ENCODE measurements around the gene SCG5.

Gene SCG5

DNA sequence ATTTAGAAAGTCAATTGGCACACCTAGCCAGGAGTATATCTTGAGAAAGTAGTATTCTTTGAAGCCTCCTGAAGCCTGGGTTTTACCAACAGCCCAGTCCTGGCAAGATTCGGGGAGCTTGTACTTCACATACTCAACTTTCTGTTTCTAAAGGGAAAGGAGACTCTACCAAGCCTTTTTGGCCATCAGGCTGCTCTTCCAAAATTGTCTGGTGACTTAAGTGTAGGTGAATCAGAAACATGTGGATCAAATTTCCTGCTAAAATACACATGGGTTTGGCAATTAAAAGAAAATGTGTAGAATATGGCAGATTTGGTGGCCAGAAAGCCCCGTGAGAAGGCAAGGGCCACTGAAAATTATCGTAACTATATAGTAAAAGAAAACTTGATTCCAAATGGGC lies 60.4 kb downstream of the SCG5 start:
- TF ChIP-seq CTCF (conservative IDR thresholded peaks at IDR 0.05) = no peak
- 0 out of 2 replicates have a peak overlapping the region, but pooled peaks have one; percentile 58 for H3K27ac ChIP-seq

DNA sequence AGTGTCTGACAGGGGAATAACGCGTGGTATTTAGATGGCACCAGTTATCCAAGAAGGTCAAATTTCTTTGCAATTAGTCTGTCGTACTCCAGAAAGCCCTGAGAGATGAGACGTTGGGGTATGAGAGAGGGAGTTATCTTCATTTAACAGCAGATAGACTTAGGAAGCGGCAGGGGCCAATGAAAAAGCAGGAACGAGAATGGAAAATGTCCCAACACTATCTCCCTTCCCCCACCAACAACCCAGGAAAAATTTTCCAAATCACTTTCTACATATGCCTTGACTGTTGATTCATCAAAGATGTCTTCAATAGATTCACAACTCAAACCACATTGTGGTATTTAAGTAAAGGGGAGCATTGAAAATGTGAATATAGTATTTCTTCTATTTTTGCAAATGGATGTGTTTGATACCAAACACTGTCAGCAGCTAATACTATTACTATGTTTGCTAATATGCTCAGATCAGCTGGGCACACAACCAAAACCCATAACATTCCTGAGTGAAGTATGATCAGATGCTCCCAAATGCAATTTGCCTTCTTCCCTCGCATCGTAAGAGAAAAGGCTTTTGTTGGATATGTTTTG lies 63.0 kb downstream of the SCG5 start:
- no peak for TF ChIP-seq CTCF (conservative IDR thresholded peaks at IDR 0.05)
- no peak overlapping the region for H3K27ac ChIP-seq

DNA sequence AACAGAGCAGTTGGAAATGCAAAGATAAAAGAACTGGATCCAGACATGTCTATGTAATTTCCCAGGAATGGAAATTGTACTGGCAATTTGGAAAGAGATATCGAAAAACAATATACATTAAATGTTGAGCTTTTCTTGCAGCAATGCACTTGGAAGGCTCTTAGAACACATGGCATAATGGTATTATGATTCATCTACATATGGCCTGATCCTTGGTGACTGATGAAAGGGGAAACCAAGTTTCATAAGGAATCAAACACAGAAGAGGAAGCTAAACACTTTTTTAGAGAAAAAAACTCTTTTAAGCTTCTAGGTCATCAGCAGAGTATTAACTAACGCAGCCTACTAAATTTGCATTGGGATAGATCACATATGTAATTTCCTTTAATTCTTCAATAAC lies 63.9 kb downstream of the SCG5 start:
- no peak for TF ChIP-seq CTCF (conservative IDR thresholded peaks at IDR 0.05)
- H3K27ac ChIP-seq = no peak overlapping the region

DNA sequence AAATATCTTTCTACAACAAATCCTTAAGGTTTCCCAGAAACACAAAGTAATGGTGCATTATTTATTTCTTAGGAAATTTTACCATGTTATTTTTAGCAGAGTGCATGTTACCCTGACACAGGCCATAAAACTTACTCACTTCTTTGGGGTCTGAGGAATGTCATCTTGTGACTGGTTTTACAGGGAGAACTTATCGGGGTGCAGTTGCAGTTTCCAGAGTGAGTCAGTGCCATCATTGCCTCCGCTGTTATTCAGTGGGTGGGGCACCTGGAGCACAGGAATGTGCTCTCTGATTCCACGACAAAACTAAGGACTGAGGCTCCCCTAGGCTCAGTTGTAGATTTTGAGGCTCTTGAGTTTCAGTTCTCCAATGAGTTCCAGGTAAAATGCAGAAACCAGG lies 65.2 kb downstream of the SCG5 start:
- TF ChIP-seq CTCF (conservative IDR thresholded peaks at IDR 0.05) = no peak
- H3K27ac ChIP-seq = no peak overlapping the region

- TF ChIP-seq CTCF (conservative IDR thresholded peaks at IDR 0.05) = no peak
- no peak overlapping the region for H3K27ac ChIP-seq
Observed at GRCh38 chr15:32707436-32707835, 65.9 kb downstream of the SCG5 start.

DNA sequence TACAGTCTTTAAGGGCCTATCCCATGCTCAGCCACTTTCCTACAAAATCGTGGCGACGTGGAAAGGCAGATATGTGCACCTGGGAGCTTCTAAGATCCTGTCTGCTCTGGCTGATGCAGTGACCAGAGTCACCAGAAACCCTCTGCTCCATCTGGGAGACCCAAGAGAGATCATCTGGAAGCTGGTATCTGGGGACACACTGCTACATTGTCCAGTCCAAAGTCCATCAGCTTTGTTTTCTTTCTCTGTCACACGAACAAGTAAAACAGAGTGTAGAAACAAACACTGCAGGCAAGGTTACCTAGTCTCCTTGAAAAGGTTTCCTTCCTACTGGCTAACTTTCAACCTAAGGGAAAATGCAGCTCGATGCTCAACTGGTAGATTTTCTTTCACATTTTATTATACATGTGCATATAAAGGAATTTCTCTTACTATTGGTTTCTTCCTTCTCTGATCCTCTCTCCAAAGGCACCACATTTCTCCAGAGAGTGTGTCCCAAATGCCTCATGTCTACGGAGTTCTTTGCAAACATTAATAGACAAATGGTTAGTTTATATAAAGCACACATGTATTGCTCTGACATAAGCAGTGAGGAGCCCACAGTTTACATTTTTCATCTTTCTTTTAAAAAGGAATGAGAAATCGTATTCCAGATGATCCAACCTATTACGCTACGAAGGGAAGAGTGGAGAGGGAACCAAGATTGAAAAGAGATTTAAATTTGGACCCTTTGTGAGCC lies 68.0 kb downstream of the SCG5 start:
- peak overlapping the region; percentile 61 for H3K27ac ChIP-seq
- TF ChIP-seq CTCF (conservative IDR thresholded peaks at IDR 0.05) = no peak

DNA sequence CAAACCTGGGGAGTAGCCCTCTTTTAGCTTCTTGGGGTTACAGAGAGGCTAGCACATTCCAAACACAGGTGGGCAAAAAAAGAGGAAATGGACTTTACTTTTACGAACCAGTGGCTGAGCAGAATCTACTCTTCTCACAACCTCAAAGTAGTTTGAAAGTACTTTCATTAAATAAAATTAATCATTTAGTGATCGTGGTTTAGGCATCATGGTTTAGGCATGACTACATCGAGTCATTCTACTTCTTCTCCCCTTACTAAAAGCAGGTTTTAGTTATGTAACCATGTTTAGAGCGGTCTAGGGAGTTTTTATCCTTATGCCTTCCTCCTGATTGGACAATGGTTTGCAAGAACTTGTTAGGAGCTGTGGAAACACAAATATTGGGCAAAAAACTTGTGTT lies 73.8 kb downstream of the SCG5 start:
- no peak for TF ChIP-seq CTCF (conservative IDR thresholded peaks at IDR 0.05)
- no peak overlapping the region for H3K27ac ChIP-seq

Data from VCaP (cell line).